Left renal pelvis (tissue), 4 donors: ENCODE results near the gene SCLY. TPM values are rescaled to one million over a fixed set of nuclear protein-coding genes. Genes with fewer than 3 reads are reported as not detected.
A peak's percentile ranks its signal among the peaks of the same experiment; 100 is the strongest.

ENCODE experiments used
- DNase-seq, 4 donors: peaks; one replicate each; pipeline ENCODE4 v3.0.0-alpha.2; 2013; ENCODE audit warnings: low read depth in 4 of 4, low spot score in 3 of 4
- polyA plus RNA-seq, 4 donors: library from polyadenylated mRNA; unstranded; fragments of 120-200 nt; gene quantifications; one replicate each; pipeline ENCODE4 v1.2.1, GENCODE V29; 2013; ENCODE audit not compliant: insufficient read length in 4 of 4

Gene SCLY
- polyA plus RNA-seq, 4 donors, result 6.7 to 32.9 (median 28.1) TPM

DNA sequence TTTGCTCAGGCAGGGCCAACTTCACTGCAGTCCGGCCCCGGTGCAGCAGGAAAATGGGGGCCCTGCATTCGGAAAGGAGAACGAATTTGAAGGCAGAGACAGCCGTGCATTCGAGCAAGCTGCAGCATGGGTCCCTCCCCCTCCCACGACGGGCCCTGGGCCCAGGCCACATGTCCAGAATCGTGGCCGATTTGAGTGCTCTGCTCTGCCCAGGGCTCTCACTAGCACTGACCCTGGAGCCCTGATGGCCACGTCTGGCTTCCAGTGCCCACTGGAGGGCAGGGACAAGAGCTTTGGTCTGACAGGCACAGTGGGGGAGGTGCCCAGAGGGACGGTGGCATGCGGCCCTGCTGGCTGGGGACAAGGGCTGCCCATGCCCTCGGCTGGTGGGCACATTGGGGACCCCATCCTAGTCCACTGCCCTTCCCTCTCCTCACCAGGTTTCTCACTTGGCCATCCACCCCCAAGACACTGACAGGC is 63.2 kb downstream of the SCLY start:
- no peak for DNase-seq

DNA sequence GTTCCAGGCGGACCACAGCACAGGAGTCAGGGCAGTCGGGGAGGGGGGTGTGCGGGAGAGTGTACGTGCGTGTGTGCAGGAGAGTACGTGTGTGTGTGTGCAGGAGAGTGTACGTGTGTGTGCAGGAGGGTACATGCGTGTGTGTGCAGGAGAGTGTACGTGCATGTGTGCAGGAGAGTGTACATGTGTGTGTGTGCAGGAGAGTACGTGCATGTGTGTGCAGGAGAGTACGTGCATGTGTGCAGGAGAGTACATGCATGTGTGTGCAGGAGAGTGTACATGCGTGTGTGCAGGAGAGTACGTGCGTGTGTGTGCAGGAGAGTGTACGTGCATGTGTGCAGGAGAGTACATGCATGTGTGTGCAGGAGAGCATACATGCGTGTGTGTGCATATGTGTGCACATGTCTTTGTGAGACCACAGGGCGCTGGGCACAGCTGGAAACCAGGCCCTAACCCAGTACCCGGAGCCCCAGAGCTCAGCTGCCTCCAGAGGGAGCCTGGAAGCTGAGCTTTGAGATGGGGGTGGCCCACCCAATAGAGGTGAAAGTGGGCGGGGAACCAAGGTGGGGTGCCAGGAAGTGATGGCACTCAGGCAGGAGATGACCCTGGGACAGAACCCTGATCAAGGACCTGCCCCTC is 63.8 kb downstream of the SCLY start:
- no peak for DNase-seq

- DNase-seq, result no peak
These were observed 64.5 kb downstream of the SCLY start for GRCh38 chr2:238125127-238125885.

DNA sequence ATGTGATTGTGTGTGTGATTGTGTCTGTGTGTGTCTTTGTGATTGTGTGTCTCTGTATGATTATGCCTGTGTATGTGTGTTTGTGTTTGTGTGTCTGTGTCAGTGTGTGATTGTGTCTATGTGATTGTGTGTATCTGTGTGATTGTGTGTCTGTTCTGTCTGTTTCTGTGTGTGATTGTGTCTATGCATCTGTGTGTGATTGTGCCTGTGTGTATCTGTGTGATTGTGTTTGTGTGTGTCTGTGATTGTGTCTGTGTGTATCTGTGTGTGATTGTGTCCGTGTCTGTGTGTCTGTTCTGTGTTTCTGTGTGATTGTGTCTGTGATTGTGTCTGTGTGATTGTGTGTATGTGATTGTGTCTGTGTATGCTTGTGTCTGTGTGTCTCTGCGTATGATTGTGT is 65.5 kb downstream of the SCLY start:
- DNase-seq, result no peak

DNA sequence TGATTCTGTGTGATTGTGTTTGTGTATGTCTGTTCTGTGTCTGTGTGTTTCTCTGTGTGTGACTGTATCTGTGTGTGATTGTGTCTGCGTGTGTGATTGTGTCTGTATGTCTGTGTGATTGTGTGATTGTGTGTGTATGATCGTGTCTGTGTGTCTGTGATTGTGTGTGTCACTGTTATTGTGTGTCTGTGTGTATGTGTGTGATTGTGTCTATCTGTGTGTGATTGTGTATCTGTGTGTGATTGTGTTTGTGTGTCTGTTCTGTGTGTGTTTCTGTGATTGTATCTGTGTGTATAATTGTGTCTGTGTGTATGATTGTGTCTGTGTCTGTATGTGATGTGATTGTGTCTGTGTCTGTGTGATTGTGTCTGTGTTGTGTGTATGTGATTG is 66.0 kb downstream of the SCLY start:
- DNase-seq, result no peak

- DNase-seq, result peak in 1 of 4 donors; percentile 35
These were observed 66.6 kb downstream of the SCLY start for GRCh38 chr2:238127165-238128060.

GRCh38 chr2:238128061-238128440 is 67.2 kb downstream of the SCLY start:
- DNase-seq, result no peak

GRCh38 chr2:238128534-238129001 is 67.8 kb downstream of the SCLY start:
- DNase-seq, result no peak

DNA sequence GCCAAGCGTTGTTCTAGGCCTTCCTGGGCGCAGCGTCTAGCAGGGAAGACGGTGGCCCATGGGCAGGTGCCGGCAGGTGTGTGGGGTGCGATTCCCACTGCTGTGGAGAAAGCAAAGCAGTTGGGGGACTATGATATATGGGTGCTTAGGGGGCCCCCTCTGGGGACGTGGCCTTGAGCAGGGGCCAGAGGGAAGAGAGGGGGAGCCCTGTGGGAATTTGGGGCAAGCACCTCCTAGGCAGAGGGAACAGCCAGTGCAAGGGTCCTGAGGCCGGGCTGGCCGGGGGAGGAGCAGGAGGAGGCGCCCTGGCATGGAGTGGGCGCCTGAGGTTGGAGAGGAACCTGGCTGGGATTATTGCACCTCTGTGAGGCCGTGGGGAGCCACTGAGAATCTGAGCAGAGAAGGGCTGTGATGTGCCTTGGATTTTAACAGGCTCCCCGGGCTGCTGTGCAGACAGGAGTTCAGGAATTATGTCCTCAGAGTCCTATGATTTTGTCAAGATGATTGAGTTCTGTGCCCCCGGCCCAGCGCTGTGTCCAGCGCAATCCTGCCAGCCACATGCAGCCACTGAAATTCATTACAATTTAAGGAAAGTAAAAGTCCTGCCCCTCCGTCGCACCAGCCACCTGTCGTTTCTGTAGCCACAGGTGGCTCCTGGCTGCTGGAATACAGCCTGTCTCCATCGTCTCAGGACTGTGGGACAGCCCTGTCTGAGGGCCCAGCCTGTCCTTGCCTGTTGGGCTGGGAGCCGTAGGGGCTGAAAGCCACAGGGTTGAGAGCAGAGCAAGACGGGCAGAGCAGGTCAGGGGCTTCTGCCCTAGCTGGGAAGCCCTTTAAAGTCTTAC is 68.6 kb downstream of the SCLY start:
- DNase-seq, result no peak

GRCh38 chr2:238130111-238130695 is 69.4 kb downstream of the SCLY start:
- no peak for DNase-seq

DNA sequence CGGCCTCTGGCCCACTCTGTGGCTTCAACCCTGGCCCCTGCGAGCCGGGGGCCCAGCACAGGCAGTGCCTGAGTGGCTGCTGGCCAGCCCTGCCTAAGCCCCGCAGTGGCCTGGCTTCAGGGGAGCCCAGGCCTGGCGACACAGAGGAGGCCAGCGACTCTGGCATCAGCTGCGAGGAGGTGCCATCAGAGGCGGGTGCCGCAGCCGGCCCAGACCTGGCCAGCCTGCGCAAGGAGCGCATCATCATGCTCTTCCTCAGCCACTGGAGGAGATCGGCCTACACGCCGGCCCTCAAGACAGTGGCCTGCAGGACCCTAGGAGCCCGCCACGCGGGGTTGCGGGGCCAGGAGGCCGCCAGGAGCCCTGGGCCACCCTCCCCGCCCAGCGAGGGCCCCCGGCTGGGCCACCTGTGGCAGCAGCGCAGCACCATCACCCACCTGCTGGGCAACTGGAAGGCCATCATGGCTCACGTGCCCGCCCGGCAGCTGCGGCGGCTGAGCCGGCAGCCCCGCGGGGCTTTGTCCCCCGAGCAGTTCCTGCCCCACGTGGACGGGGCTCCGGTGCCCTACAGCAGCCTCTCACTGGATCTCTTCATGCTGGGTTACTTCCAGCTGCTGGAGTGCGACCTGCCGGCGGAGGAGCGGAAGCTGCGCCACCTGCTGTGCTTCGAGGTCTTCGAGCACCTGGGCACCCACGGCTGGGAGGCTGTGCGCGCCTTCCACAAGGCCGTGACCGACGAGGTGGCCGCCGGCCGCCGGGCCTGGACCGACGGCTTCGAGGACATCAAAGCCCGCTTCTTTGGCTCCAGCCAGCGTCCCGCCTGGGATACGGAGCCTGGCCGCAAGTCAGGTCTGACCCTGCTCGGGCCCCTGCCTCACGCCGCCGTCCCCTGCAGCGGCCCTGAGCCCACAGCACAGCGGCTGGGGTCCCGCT is 70.2 kb downstream of the SCLY start:
- DNase-seq, result no peak

GRCh38 chr2:238131761-238132462 is 71.1 kb downstream of the SCLY start:
- no peak for DNase-seq

DNA sequence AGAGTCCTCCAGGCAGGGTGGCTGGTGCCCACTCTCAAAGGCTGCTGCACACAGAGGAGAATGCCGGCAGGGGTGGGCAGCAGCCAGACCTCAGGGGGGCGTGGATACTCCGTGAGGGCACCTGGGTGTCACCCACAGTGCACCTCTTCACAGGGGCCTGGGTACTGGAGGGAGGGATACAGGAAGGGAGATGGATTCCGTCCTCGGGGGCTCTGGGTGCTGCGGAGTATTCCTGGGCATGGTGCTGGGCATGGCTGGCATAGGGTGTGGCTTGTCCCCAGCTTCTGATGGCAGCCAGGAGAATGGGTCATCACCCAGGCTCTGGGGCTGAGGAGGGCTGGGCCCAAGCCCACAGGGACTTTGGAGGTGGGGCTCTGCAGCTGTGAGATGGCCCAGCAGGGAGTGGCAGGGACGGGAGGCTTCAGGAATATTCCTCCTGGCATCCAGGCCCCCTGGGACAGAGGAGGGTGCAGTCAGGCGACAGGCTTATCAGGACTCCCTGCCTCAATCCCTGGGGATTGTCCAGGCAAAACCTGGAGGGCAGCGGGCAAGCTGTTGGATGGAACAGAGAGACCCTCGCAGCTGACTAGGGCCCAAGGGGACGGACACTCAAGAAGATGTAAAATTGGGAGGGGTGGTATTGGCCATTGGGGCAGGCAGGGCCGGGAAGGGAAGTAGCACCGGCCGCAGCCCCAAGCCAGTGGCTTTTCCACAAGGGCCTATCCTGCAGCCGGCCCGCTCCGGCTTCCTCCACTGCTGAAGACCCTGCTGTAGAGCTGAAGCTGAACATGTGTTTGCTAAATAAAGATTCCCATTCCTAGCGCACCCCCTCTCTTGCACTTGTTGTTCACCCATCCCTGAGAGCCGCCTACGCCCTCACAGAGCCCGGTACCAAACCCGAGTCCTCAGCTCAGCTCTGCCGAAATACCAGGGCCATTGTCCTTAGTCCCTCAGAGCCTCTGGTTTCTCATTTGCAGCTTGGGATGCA is 72.0 kb downstream of the SCLY start:
- DNase-seq, result no peak

DNA sequence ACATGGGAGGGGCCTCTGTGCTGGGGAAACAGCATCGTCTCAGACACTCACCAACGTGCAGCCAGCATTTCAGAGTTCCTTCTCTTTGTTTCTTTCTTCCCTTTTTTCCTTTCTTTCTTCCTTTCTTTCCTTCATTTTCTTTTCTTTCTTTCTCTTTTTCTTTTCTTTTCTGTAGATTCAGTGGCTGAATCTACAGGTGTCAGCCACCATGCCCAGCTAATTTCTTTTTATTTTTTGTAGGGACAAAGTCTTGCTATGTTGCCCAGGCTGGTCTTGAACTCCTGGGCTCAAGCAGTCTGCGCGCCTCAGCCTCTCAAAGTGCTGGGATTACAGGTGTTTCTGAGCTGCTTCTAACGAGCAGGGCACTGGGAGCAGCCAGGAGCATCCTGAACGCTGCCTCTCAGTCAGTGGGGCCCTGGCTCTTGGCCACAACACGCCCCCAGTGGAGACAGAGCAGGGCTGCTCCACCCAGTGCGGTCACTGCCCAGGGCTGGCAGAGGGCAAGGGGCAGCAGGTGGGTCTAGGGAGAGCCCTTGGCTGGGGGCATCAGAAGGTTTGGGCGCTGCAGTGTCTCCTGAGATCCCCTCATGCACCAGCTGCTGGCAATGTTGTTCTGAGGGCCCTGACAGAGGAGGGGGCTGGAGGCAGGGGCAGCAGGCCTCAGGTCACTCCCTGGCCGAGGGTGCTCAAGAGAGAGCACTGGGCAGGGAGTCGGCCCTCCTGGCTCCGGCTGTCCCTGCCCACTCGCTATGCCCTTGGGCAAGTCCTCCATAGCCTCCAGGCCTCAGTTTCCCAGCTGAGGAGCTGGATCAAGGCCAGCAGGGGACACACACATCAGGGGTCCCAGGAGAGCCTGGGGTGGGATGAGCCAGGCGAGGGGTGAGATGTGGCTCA is 72.9 kb downstream of the SCLY start:
- DNase-seq, result no peak

- DNase-seq, result no peak
These were observed 73.6 kb downstream of the SCLY start for GRCh38 chr2:238134393-238134785.

GRCh38 chr2:238135601-238136150 is 74.9 kb downstream of the SCLY start:
- no peak for DNase-seq
